Measurements from ENCODE around the gene COBLL1. TPM values are rescaled to one million over a fixed set of nuclear protein-coding genes. Genes with fewer than 3 reads are reported as not detected.

COBLL1 gene
- total and polyA plus RNA-seq, 5 experiments from 2014 or later, result 0.16 to 5.6 (median 4.2) TPM; not detected in 2

DNA sequence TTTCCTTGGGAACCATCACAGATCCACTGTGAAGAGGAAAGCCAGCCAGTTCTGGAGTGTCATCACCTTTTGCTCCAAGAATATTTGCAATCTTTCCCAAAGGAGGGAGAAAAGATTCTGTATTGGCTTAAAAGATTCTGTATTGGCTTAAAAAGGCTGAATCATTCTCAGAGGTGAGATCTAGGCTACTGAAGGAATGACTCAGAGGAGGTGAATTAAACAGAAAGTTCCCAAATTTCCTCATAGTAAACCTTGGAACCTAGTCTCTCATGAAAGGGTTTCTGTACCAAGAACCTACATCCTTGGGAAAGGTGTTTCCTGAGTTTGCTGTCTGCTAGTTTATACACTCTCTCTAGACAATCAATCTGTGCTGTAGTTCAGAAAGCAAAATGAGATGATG, 186.3 kb downstream of the COBLL1 start:
- Mint-ChIP-seq H3K36me3 (peaks cover 0 to 11% (median 0%) of the 10 kb centered on the region in 3 donors), H3K27ac (no peak overlapping the region), H3K4me1 (no peaks in the 10 kb centered on the region), H3K27me3 (no peaks in the 10 kb centered on the region), H3K9me3 (peaks cover 9 to 29% (median 15%) of the 10 kb centered on the region in 9 donors), H3K4me3 (no peak overlapping the region)
- POLR2A ChIA-PET, result no interaction called here
- DNase-seq, result no peak
- no peak for ATAC-seq

DNA sequence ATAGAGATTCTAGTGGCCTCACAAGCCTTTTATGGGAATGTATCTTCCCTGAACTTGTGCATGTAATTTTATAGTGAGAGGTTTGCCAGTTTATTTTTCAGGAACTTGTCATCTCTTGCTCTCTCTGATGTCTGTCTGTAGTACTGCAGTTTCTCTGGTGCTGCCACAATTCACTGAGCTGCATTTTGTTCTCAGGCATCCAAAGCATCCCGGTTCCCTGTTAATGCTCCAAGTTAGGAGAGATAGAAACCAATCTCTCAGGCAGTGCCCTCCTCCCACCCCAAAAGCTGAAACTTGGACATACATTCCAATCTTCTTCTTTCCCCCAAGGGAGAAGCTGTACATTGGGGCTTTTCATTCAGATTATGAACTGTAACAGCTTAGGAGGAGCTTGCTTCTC, 190.3 kb downstream of the COBLL1 start:
- peaks cover 17 to 53% (median 27%) of the 10 kb centered on the region in 9 donors for H3K9me3 Mint-ChIP-seq
- no peaks in the 10 kb centered on the region for H3K4me1 Mint-ChIP-seq
- H3K4me3 Mint-ChIP-seq, result no peak overlapping the region
- H3K36me3 Mint-ChIP-seq, result peaks cover 0 to 12% (median 0%) of the 10 kb centered on the region in 3 donors
- H3K27me3 Mint-ChIP-seq, result no peaks in the 10 kb centered on the region
- no peak overlapping the region for H3K27ac Mint-ChIP-seq
- DNase-seq, result no peak
- ATAC-seq, result no peak
- POLR2A ChIA-PET, result no interaction called here

DNA sequence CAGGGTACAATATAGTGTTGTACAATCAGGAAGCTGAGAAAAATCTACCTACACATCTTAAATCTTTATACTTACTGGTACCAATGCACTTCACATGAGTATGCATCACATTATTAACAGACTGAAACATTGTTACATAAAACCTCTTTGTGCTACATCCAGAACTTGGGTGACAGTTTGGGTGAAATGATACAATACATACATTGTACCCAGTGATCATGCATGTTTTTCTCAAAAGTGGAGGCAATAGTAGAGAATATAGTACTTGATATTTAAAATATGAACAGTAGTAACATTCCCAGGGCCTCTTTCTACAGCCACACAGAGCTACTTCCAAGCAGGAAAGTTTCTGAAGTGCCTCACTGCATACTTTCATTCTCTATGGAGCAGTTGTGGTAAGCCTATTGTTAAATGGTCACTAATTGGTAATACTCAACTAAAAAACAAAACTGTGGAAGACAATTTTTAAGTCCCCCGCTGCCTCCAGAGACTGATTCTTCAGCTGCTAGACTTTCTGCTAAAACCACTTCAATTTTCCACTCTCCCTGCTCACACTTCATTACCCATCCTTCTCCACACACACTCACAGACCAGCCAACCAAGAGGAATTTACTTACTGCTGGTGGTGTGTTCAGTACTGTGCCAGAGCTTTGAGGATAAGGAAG, 197.5 kb downstream of the COBLL1 start:
- H3K9me3 Mint-ChIP-seq, result peaks cover 2 to 18% (median 11%) of the 10 kb centered on the region in 9 donors

DNA sequence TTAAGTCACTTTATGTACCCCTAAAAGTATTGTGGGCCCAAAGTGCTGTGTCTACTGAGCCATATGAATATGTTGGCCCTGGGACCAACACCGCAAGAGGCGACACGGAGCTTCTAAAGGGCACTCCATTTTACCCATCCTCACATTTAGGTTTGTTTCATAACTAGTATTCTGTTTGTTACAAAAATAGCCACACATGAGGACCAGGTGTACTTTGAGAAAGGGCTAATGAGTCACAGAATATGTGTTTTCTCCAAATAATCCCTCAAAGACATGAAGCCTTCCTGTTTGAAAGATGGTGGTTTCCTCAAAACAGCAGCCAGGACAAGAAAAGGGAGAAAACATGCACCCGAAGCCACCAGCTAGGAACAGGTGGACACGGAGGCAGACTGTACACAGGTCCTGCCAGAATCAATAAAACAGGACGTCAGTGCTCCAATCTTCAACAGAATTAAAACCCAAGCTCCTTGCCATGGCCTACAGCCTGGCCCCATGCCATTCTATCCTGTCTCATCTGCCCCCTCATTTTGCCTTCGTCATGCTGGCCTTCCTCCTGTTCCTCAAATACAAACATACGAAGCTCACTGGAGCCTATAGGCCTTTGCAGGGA, 198.6 kb downstream of the COBLL1 start:
- DNase-seq (no peak), ATAC-seq (no peak)
- no peak overlapping the region for H3K27ac Mint-ChIP-seq
- no peaks in the 10 kb centered on the region for H3K36me3 Mint-ChIP-seq
- peaks cover 1 to 13% (median 4%) of the 10 kb centered on the region in 9 donors for H3K9me3 Mint-ChIP-seq
- no peaks in the 10 kb centered on the region for H3K4me1 Mint-ChIP-seq
- POLR2A ChIA-PET, result no interaction called here
- H3K4me3 Mint-ChIP-seq, result no peak overlapping the region
- no peaks in the 10 kb centered on the region for H3K27me3 Mint-ChIP-seq

More for the DNA sequence above, 197.5 kb downstream of the COBLL1 start:
- Mint-ChIP-seq H3K36me3 (no peaks in the 10 kb centered on the region), H3K4me3 (no peak overlapping the region), H3K27ac (no peak overlapping the region), H3K27me3 (no peaks in the 10 kb centered on the region), H3K4me1 (no peaks in the 10 kb centered on the region)
- ATAC-seq, result no peak
- DNase-seq, result no peak
- POLR2A ChIA-PET, result no interaction called here

DNA sequence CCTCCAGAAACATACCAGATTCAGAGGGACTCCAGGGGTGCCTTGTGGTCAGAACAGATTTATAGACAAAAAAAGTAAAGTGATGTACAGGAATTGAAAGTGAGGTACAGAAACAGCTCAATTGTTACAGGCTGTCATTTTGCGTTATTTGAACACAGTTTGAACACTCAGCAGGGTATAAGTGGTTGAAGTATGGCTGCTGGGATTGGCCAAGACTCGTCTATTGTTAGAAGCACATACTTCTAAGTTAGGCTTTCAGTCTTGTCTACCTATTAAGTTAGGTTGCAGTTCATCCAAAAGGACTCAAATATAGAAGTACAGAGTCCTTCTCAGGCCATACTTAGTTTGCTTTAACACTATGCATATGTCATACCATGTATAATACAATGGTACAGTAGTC, 199.4 kb downstream of the COBLL1 start:
- Mint-ChIP-seq H3K27ac (no peak overlapping the region), H3K27me3 (no peaks in the 10 kb centered on the region), H3K9me3 (peaks cover 0 to 5% (median 2%) of the 10 kb centered on the region in 9 donors), H3K4me3 (no peak overlapping the region), H3K4me1 (no peaks in the 10 kb centered on the region), H3K36me3 (no peaks in the 10 kb centered on the region)
- POLR2A ChIA-PET, result no interaction called here
- ATAC-seq (no peak), DNase-seq (no peak)

Other genes starting within 250 kb of the COBLL1 start
- not detected for gene GRB14, start 220.3 kb downstream of the COBLL1 start, total RNA-seq
- not detected for gene GRB14, start 220.3 kb downstream of the COBLL1 start, polyA plus RNA-seq
- gene SLC38A11, start 113.7 kb upstream of the COBLL1 start, total RNA-seq, result under 1 TPM; 0.42 to 0.74 TPM
- gene SLC38A11, start 113.7 kb upstream of the COBLL1 start, polyA plus RNA-seq, result not detected